Sigmoid colon (tissue), 3 donors: ENCODE results near the gene RHO.

Source experiments
- CTCF ChIP-seq, 4 experiments: fragments of 450-650 bp in 3 of 4; fragments of 200-600 bp in 1 of 4; IDR thresholded peaks; one replicate each; pipeline ENCODE4 v1.5.1; 2016 to 2019; ENCODE audit warnings: antibody characterized with exemption in 4 of 4, mild to moderate bottlenecking in 3 of 4, moderate library complexity in 2 of 4
- POLR2A ChIP-seq, 2 donors: fragments of 450-650 bp; IDR thresholded peaks; one replicate each; pipeline ENCODE4 v1.6.1; 2016; ENCODE audit warnings: antibody characterized with exemption in 2 of 2, mild to moderate bottlenecking in 2 of 2, moderate library complexity in 2 of 2

GRCh38 chr3:129482721-129483120 is 45.7 kb upstream of the RHO start:
- TF ChIP-seq POLR2A (IDR thresholded peaks at IDR 0.05) (no peak), CTCF (IDR thresholded peaks at IDR 0.05) (no peak)
